ENCODE results near the gene GPRIN1.

- TF ChIP-seq CTCF (IDR thresholded peaks at IDR 0.05) (peak in 1 of 3 experiments; percentile 25), POLR2A (IDR thresholded peaks at IDR 0.05) (no peak)
Observed at GRCh38 chr5:176596689-176597416, 13.1 kb downstream of the GPRIN1 start.

Measured in testis (tissue), 2 donors.